ENCODE measurements around the gene DCC. TPM values are rescaled to one million over a fixed set of nuclear protein-coding genes. Genes with fewer than 3 reads are reported as not detected.

DCC gene
- total RNA-seq, 1 experiment from 2014 or later: not detected

DNA sequence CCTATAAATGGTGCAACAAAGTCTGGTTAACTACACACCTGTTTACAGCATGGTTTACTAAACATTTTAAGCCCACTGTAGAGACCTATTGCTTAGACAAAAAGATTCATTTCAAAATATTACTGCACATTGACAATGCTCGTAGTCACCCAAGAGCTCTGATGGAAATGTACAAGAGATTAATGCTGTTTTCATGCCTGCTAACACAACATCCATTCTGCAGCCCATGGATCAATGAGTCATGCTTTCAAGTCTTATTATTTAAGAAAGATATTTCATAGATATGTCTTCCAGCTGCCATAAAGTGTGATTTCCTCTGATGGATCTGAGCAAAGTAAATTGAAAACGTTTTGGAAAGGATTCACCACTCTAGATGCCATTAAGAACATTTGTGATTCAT is 1103.3 kb downstream of the DCC start:
- DNase-seq (ENCODE audit: unreplicated experiment): no peak
- no peak overlapping the region for H3K4me3 Mint-ChIP-seq (ENCODE audit: unreplicated experiment)
- H3K9me3 Mint-ChIP-seq (ENCODE audit: unreplicated experiment): peaks cover 7% of the 10 kb centered on the region
- H3K36me3 Mint-ChIP-seq (ENCODE audit: insufficient read depth, unreplicated experiment): no peaks in the 10 kb centered on the region
- no TSS peak for BruUV-seq (replicated peaks)
- no peaks in the 10 kb centered on the region for H3K4me1 Mint-ChIP-seq (ENCODE audit: insufficient read depth, unreplicated experiment)
- no peak for TF ChIP-seq CTCF (IDR thresholded peaks at IDR 0.05; ENCODE audit: unreplicated experiment)
- H3K27me3 Mint-ChIP-seq (ENCODE audit: insufficient read depth, unreplicated experiment): no peaks in the 10 kb centered on the region
- ChIA-PET POLR2A (no interaction called here), CTCF (interaction anchor here (0.6 kb wide), 1 partner anchor 1595 kb away, joined by 3 read pairs; no protein-coding TSS in a partner anchor)
- no peak overlapping the region for H3K27ac Mint-ChIP-seq (ENCODE audit: low read depth, unreplicated experiment)
- intact Hi-C loops (cut with micrococcal nuclease): no loop called here

DNA sequence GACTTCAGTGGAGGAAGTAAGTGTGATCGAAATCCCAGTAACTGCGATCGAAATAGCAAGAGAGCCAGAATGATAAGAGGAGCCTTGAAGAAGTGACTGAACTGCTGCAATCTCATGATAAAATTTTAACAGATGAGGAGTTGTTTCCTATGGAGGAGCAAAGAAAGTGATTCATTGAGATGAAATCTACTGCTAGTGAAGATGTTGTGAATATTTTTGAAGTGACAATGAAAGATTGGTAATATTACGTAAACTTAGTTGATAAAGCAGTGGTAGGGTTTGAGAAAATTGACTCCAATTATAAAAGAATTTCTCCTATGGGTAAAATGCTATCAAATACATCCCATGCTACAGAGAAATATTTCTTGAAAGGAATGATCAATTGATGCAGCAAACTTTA is 1103.8 kb downstream of the DCC start:
- Mint-ChIP-seq H3K4me3 (ENCODE audit: unreplicated experiment) (no peak overlapping the region), H3K36me3 (ENCODE audit: insufficient read depth, unreplicated experiment) (no peaks in the 10 kb centered on the region), H3K27ac (ENCODE audit: low read depth, unreplicated experiment) (no peak overlapping the region), H3K4me1 (ENCODE audit: insufficient read depth, unreplicated experiment) (no peaks in the 10 kb centered on the region), H3K9me3 (ENCODE audit: unreplicated experiment) (peaks cover 7% of the 10 kb centered on the region), H3K27me3 (ENCODE audit: insufficient read depth, unreplicated experiment) (no peaks in the 10 kb centered on the region)
- no peak for DNase-seq (ENCODE audit: unreplicated experiment)
- no TSS peak for BruUV-seq (replicated peaks)
- ChIA-PET CTCF (no interaction called here), POLR2A (no interaction called here)
- intact Hi-C loops (cut with micrococcal nuclease): no loop called here
- TF ChIP-seq CTCF (IDR thresholded peaks at IDR 0.05; ENCODE audit: unreplicated experiment): no peak

GRCh38 chr18:53451902-53452301 is 1111.9 kb downstream of the DCC start:
- H3K27ac Mint-ChIP-seq (ENCODE audit: low read depth, unreplicated experiment): no peak overlapping the region
- no peak for DNase-seq (ENCODE audit: unreplicated experiment)
- H3K9me3 Mint-ChIP-seq (ENCODE audit: unreplicated experiment): peaks cover 17% of the 10 kb centered on the region
- H3K4me1 Mint-ChIP-seq (ENCODE audit: insufficient read depth, unreplicated experiment): no peaks in the 10 kb centered on the region
- POLR2A ChIA-PET: interaction anchor here (0.8 kb wide), 1 partner anchor 17 kb away, joined by 4 read pairs; no protein-coding TSS in a partner anchor
- intact Hi-C loops (cut with micrococcal nuclease): no loop called here
- H3K27me3 Mint-ChIP-seq (ENCODE audit: insufficient read depth, unreplicated experiment): no peaks in the 10 kb centered on the region
- TF ChIP-seq CTCF (IDR thresholded peaks at IDR 0.05; ENCODE audit: unreplicated experiment): no peak
- BruUV-seq (replicated peaks): no TSS peak
- CTCF ChIA-PET: interaction anchor here (0.6 kb wide), 1 partner anchor 587 kb away, joined by 3 read pairs; no protein-coding TSS in a partner anchor
- no peaks in the 10 kb centered on the region for H3K36me3 Mint-ChIP-seq (ENCODE audit: insufficient read depth, unreplicated experiment)
- H3K4me3 Mint-ChIP-seq (ENCODE audit: unreplicated experiment): no peak overlapping the region

DNA sequence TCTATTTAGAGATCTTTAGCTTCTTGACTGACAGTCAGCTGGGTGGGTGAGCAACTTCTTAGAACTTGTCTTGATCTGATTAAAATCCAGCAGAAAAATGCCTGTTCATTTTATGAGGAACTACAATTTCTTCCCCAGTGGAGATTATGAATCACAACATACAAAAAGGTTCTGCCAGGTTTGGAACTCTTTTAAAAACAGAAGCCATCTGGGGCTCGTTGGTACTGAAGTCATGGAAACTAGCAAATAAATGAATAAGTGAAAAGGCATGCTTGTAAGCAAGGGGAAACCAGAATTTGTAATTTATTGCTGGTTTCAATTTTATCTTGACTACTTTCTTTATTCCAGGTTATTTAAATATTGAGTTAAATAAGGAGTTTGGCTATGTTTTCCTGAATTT is 1117.1 kb downstream of the DCC start:
- H3K4me1 Mint-ChIP-seq (ENCODE audit: insufficient read depth, unreplicated experiment): no peaks in the 10 kb centered on the region

More for the DNA sequence above, 1117.1 kb downstream of the DCC start:
- Mint-ChIP-seq H3K9me3 (ENCODE audit: unreplicated experiment) (no peaks in the 10 kb centered on the region), H3K4me3 (ENCODE audit: unreplicated experiment) (no peak overlapping the region), H3K36me3 (ENCODE audit: insufficient read depth, unreplicated experiment) (no peaks in the 10 kb centered on the region), H3K27ac (ENCODE audit: low read depth, unreplicated experiment) (no peak overlapping the region), H3K27me3 (ENCODE audit: insufficient read depth, unreplicated experiment) (no peaks in the 10 kb centered on the region)
- no peak for TF ChIP-seq CTCF (IDR thresholded peaks at IDR 0.05; ENCODE audit: unreplicated experiment)
- no TSS peak for BruUV-seq (replicated peaks)
- ChIA-PET CTCF (no interaction called here), POLR2A (no interaction called here)
- no peak for DNase-seq (ENCODE audit: unreplicated experiment)
- intact Hi-C loops (cut with micrococcal nuclease): no loop called here

Data from MCF 10A (cell line).